ENCODE measurements around the gene PPY.
"Not testable (repeated sequence)": the region's sequence is repeated elsewhere in the genome, so short reads cannot be mapped to it uniquely, and the experiment has no call there.

The PPY gene

DNA sequence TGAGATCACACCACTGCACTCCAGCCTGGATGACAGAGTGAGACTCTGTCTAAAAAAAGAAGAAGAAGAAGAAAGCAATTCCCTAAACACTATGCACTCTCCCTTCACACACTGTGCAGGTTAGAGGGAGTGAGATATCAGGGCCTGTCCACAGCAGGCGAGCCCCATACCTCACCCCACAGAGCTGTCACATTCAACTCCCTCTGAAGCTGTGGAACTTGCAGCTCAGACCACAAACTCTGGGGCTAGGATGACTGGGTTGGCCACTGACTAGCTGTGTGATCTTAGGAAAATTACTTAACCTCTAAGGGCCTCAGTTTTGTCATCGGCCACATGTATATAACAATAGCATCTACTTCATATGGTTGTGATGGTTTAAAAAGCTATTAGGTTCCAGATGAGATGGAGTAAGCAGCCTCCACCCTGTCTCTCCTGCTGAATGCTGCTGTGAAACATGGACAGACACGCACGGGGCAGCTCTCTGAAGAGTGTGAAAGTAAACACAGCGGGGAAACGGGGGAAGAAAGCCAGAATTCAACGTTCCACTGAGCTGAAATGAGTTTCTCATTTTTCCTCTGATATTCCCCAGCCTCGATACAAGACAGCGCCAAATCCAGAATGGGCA lies 25.1 kb upstream of the PPY start:
- H3K36me3 ChIP-seq = no peaks in the 10 kb centered on the region
- no peaks in the 10 kb centered on the region for H3K4me1 ChIP-seq
- no peaks in the 10 kb centered on the region for H3K9me3 ChIP-seq
- no peaks in the 10 kb centered on the region for H3K27me3 ChIP-seq
- no peak for DNase-seq
- no peak overlapping the region for H3K4me3 ChIP-seq (ENCODE audit: low read depth, low read length)
- TF ChIP-seq, protein P1, sequence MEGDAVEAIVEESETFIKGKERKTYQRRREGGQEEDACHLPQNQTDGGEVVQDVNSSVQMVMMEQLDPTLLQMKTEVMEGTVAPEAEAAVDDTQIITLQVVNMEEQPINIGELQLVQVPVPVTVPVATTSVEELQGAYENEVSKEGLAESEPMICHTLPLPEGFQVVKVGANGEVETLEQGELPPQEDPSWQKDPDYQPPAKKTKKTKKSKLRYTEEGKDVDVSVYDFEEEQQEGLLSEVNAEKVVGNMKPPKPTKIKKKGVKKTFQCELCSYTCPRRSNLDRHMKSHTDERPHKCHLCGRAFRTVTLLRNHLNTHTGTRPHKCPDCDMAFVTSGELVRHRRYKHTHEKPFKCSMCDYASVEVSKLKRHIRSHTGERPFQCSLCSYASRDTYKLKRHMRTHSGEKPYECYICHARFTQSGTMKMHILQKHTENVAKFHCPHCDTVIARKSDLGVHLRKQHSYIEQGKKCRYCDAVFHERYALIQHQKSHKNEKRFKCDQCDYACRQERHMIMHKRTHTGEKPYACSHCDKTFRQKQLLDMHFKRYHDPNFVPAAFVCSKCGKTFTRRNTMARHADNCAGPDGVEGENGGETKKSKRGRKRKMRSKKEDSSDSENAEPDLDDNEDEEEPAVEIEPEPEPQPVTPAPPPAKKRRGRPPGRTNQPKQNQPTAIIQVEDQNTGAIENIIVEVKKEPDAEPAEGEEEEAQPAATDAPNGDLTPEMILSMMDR (IDR thresholded peaks at IDR 0.05; ENCODE audit: low read depth, low read length) = no peak

- no peak for DNase-seq
- TF ChIP-seq, protein P1 (IDR thresholded peaks at IDR 0.05; ENCODE audit: low read depth, low read length) = no peak
Observed at GRCh38 chr17:43966276-43966675, 24.0 kb upstream of the PPY start.

DNA sequence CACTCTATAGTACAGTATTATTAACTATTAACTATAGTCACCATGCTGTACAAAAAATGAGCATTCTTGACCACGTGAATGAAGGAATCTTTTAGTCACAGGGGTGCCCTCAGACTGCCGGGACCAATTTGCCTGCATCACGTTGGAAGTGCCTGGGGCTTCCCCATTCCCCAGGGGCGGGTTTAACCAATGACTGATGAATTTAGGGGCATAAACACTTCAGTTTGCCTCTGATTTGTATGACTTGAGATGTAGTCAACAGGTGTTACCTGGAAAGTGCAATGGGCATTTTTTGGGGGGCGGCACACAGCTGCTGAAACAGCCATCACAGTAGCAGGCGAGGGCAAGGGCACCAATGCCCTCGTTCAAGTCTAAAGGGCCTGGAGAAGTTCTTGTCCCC lies 20.2 kb upstream of the PPY start:
- H3K4me1 ChIP-seq = no peaks in the 10 kb centered on the region
- no peak for DNase-seq
- no peaks in the 10 kb centered on the region for H3K27me3 ChIP-seq
- TF ChIP-seq, protein P1 (IDR thresholded peaks at IDR 0.05; ENCODE audit: low read depth, low read length) = no peak
- H3K9me3 ChIP-seq = no peaks in the 10 kb centered on the region
- no peak overlapping the region for H3K4me3 ChIP-seq (ENCODE audit: low read depth, low read length)
- H3K36me3 ChIP-seq = no peaks in the 10 kb centered on the region

More at GRCh38 chr17:43966276-43966675, 24.0 kb upstream of the PPY start:
- Histone ChIP-seq H3K4me3 (ENCODE audit: low read depth, low read length) (no peak overlapping the region), H3K36me3 (no peaks in the 10 kb centered on the region), H3K27me3 (no peaks in the 10 kb centered on the region), H3K9me3 (no peaks in the 10 kb centered on the region), H3K4me1 (no peaks in the 10 kb centered on the region)

- no peaks in the 10 kb centered on the region for H3K36me3 ChIP-seq
- DNase-seq = no peak
- H3K4me3 ChIP-seq (ENCODE audit: low read depth, low read length) = no peak overlapping the region
- H3K9me3 ChIP-seq = no peaks in the 10 kb centered on the region
- TF ChIP-seq, protein P1 (IDR thresholded peaks at IDR 0.05; ENCODE audit: low read depth, low read length) = no peak
- H3K4me1 ChIP-seq = no peaks in the 10 kb centered on the region
- H3K27me3 ChIP-seq = no peaks in the 10 kb centered on the region
Observed at GRCh38 chr17:43961954-43962353, 19.7 kb upstream of the PPY start.

DNA sequence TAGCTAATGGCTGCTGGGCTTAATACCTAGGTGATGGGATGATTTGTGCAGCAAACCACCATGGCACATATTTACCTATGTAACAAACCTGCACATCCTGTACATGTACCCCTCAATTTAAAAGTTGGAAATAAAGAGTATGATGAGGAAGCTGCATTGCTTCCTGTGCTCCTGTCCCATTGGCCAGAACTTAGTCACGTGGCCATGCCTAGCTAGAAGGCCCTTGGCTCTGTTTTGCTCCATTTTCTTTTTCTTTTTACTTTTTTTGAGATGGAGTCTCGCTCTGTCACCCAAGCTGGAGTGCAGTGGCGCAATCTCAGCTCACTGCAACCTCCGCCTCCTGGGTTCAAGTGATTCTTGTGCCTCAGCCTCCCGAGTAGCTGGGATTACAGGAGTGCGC lies 19.0 kb upstream of the PPY start:
- H3K4me1 ChIP-seq; H3K9me3 ChIP-seq; DNase-seq; H3K4me3 ChIP-seq (ENCODE audit: low read depth, low read length); H3K27me3 ChIP-seq; H3K36me3 ChIP-seq: not testable (repeated sequence)

DNA sequence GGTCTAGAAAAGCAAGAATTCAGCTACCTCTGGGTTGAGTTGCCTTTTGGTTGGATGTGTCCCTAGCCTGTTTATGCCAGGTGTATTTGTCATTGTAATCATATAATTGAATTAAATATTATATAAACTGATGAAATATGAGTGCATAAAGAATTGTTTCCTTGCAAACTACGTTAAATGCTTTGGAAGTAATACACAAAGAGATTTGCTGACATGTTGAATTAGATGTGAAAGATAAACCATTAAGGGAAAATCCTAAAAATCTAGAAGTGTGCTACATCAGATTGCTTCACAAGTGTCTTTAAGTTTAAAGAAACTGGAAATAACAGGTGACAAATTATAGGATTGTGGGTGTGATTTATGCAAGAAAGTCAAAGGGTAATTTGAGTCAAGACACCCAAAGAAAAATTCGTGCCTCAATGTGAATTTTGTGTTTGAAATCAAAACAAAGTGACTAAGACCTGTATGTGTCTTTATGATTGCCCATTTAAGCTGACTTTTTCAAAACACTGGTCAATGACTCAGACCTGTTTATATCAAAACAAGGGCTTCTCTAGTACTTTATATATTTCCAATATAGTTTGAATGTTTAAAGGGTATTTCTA lies 16.6 kb upstream of the PPY start:
- no peak overlapping the region for H3K4me3 ChIP-seq (ENCODE audit: low read depth, low read length)
- DNase-seq = no peak

More for the DNA sequence above, 16.6 kb upstream of the PPY start:
- no peaks in the 10 kb centered on the region for H3K27me3 ChIP-seq
- no peaks in the 10 kb centered on the region for H3K4me1 ChIP-seq
- no peaks in the 10 kb centered on the region for H3K36me3 ChIP-seq
- TF ChIP-seq, protein P1 (IDR thresholded peaks at IDR 0.05; ENCODE audit: low read depth, low read length) = no peak
- no peaks in the 10 kb centered on the region for H3K9me3 ChIP-seq

Measured in BE2C (cell line).